GM12878 (cell line): ENCODE data around the gene USO1. TPM values are rescaled to one million over a fixed set of nuclear protein-coding genes. Genes with fewer than 3 reads are reported as not detected.

Source experiments
- ATAC-seq: fragments of 200-7000 bp; cut with Tn5 transposase; 3 replicates; pipeline ENCODE4 v1.9.1; 2020; ENCODE audit warnings: mild to moderate bottlenecking, moderate library complexity
- BruUV-seq: library from RNA; stranded (reverse); fragments of 400-500 nt; replicated peaks from 2 replicates; lab custom pipeline; 2021; lab: Mats Ljungman, UMichigan
- CTCF ChIA-PET: fragments of 300-600 bp; sonication (Branson Sonifier 250); formaldehyde crosslinking; extraction: SDS; loops from one replicate; lab custom pipeline; 2021; ENCODE audit warnings: inconsistent platforms; lab: Yijun Ruan, JAX
- POLR2A ChIA-PET: fragments of 350-600 bp; formaldehyde crosslinking; extraction: SDS; loops from one replicate; lab custom pipeline; 2021; ENCODE audit warnings: inconsistent platforms; lab: Charles Lee
- RAD21 ChIA-PET: fragments of 300-600 bp; sonication (Branson Sonifier 250); formaldehyde crosslinking; loops from one replicate; lab custom pipeline; 2023; ENCODE audit warnings: antibody characterized with exemption; ENCODE audit not compliant: unreplicated experiment; lab: Charles Lee
- SMC1A ChIA-PET: fragments of 300-600 bp; sonication (Branson Sonifier 250); formaldehyde crosslinking; loops from one replicate; lab custom pipeline; 2023; ENCODE audit not compliant: unreplicated experiment, uncharacterized antibody; lab: Charles Lee
- DNase-seq: peaks from one replicate; pipeline ENCODE4 v3.0.0-alpha.2; 2011; ENCODE audit warnings: low read depth, low spot score
- FAIRE-seq: peaks from 3 replicates; lab custom pipeline; 2011; peaks lifted over from hg19 to GRCh38; lab: Jason Lieb, UNC
- H2AFZ ChIP-seq: 2 replicates; pipeline ENCODE4 v1.6.0; 2011; ENCODE audit warnings: low read depth, low read length, control low read depth; ENCODE audit not compliant: control insufficient read depth
- H3K27ac ChIP-seq: 2 replicates; pipeline ENCODE4 v1.5.1; 2011; ENCODE audit warnings: control low read depth; ENCODE audit not compliant: control insufficient read depth, insufficient read depth
- H3K27me3 ChIP-seq, 2 experiments: replicated peaks in 1 of 2; 2 replicates each; pipeline versions ENCODE4 v1.6.0 to v1.6.1; 2011; ENCODE audit warnings: low read length in 1 of 2; ENCODE audit not compliant: control insufficient read depth in 2 of 2, insufficient read depth in 2 of 2
- H3K36me3 ChIP-seq, 2 experiments: 2 replicates each; pipeline ENCODE4 v1.5.1; 2011; ENCODE audit warnings: low read length in 1 of 2; ENCODE audit not compliant: control insufficient read depth in 2 of 2, insufficient read depth in 2 of 2
- H3K4me1 ChIP-seq: 2 replicates; pipeline ENCODE4 v1.6.1; 2011; ENCODE audit warnings: mild to moderate bottlenecking, low read length, moderate library complexity, mixed read lengths; ENCODE audit not compliant: control insufficient read depth, insufficient read depth
- H3K4me2 ChIP-seq: 2 replicates; pipeline ENCODE4 v1.6.0; 2011; ENCODE audit warnings: control low read depth; ENCODE audit not compliant: control insufficient read depth, insufficient read depth
- H3K4me3 ChIP-seq: fragments of 200-600 bp; sonication (generic); 2 replicates; pipeline ENCODE4 v1.5.1; 2016
- H3K79me2 ChIP-seq: 2 replicates; pipeline ENCODE4 v1.6.0; 2011; ENCODE audit warnings: low read length; ENCODE audit not compliant: control insufficient read depth, insufficient read depth
- H3K9ac ChIP-seq: 2 replicates; pipeline ENCODE4 v1.8.0; 2011; ENCODE audit warnings: low read length, control low read depth, mixed read lengths; ENCODE audit not compliant: control insufficient read depth, insufficient read depth
- H3K9me3 ChIP-seq: replicated peaks from 3 replicates; pipeline ENCODE4 v1.5.1; 2011; ENCODE audit warnings: mild to moderate bottlenecking, low read length; ENCODE audit not compliant: control insufficient read depth, insufficient read depth
- H4K20me1 ChIP-seq: 2 replicates; pipeline ENCODE4 v1.6.0; 2011; ENCODE audit not compliant: control insufficient read depth, insufficient read depth
- CBFB ChIP-seq: IDR thresholded peaks from 2 replicates; pipeline ENCODE4 v1.6.1; 2016; ENCODE audit warnings: antibody characterized with exemption, low read depth
- CREM ChIP-seq: IDR thresholded peaks from 2 replicates; pipeline ENCODE4 v1.6.1; 2014; ENCODE audit warnings: antibody characterized with exemption, low read depth
- E2F4 ChIP-seq: IDR thresholded peaks from 2 replicates; pipeline ENCODE4 v1.6.1; 2012; ENCODE audit warnings: low read depth, low read length, improper control_type of control experiment
- ELK1 ChIP-seq: IDR thresholded peaks from 2 replicates; pipeline ENCODE4 v1.6.1; 2012; ENCODE audit warnings: low read depth, low read length, improper control_type of control experiment
- IRF5 ChIP-seq: fragments of 450-650 bp; IDR thresholded peaks from 2 replicates; pipeline ENCODE4 v1.6.1; 2017; ENCODE audit warnings: borderline replicate concordance
- NFXL1 ChIP-seq: fragments of 450-650 bp; IDR thresholded peaks from 2 replicates; pipeline ENCODE4 v1.6.1; 2017; ENCODE audit warnings: antibody characterized with exemption, mild to moderate bottlenecking, borderline replicate concordance
- NFYA ChIP-seq: IDR thresholded peaks from 2 replicates; pipeline ENCODE4 v1.6.1; 2011; ENCODE audit warnings: low read depth, mild to moderate bottlenecking, low read length, improper control_type of control experiment, borderline replicate concordance
- NR2C2 ChIP-seq: IDR thresholded peaks from 2 replicates; pipeline ENCODE4 v1.6.1; 2011; ENCODE audit warnings: borderline replicate concordance, low read depth; ENCODE audit not compliant: control insufficient read depth, insufficient read length
- SPI1 ChIP-seq: IDR thresholded peaks from 2 replicates; pipeline ENCODE4 v1.6.1; 2011; ENCODE audit warnings: low read depth, mild to moderate bottlenecking, low read length, moderate library complexity, borderline replicate concordance; ENCODE audit not compliant: insufficient read depth
- ZBTB4 ChIP-seq: fragments of 450-650 bp; formaldehyde crosslinking; IDR thresholded peaks from 2 replicates; pipeline ENCODE4 v1.4.0; 2022; ENCODE audit warnings: mild to moderate bottlenecking, moderate library complexity
- ZNF687 ChIP-seq: fragments of 450-650 bp; IDR thresholded peaks from 2 replicates; pipeline ENCODE4 v1.6.1; 2017; ENCODE audit warnings: mild to moderate bottlenecking, moderate library complexity
- WGBS: methylation state at CpG from one replicate; pipeline ENCODE4 v1.1.6; 2016; ENCODE audit warnings: low lambda C conversion rate; ENCODE audit not compliant: insufficient replicate concordance, insufficient coverage; ENCODE audit errors: missing lambda C conversion rate; 5-methylcytosine and 5-hydroxymethylcytosine counted together
- in situ Hi-C: fragments of 300-500 bp; cut with MboI; formaldehyde crosslinking; loops from 9 replicates; pipeline ENCODE4 v1.14.3; 2018; ENCODE audit warnings: mixed read lengths
- intact Hi-C: fragments of 100-400 bp; cut with micrococcal nuclease; formaldehyde crosslinking; loops from one replicate; pipeline ENCODE4 v1.14.2; 2022; ENCODE audit not compliant: unreplicated experiment
- polyA plus RNA-seq, 11 experiments: library from polyadenylated mRNA; depleted of rRNA in 4 of 11; unstranded in 6 of 11; stranded (reverse) in 5 of 11; fragments of >200 nt; fragmentation: Nextera tagmentation in 4 of 11; fragmentation: Illumina TruSeq in 1 of 11; extraction: Ambion mirVana in 4 of 11; extraction: Trizol in 1 of 11; gene quantifications; 1 replicate in 1 of 11; 2 replicates in 10 of 11; pipeline versions ENCODE4 v1.2.1 to v1.2.3, GENCODE V29; 2011 to 2016; ENCODE audit warnings: inconsistent platforms in 2 of 11, missing spikeins in 2 of 11, low read depth in 1 of 11
- total RNA-seq, 4 experiments: library from RNA; depleted of rRNA in 3 of 4; stranded (reverse); fragments of >200 nt in 3 of 4; fragmentation: Illumina TruSeq in 1 of 4; extraction: Trizol in 1 of 4; gene quantifications; 2 replicates each; pipeline versions ENCODE4 v1.2.1 to v1.2.3, GENCODE V29; 2013 to 2021

Gene USO1
- total and polyA plus RNA-seq, 10 of the 15 experiments (the other 5 are each of a cell fraction or from before 2014, with no cell fraction given) = 19.4 to 79.7 (median 59.6) TPM

- Histone ChIP-seq H3K4me3 (no peak overlapping the region), H3K27ac (no peak overlapping the region), H4K20me1 (no peaks in the 10 kb centered on the region), H3K4me2 (no peak overlapping the region), H2AFZ (no peak overlapping the region), H3K79me2 (no peaks in the 10 kb centered on the region), H3K36me3 (peaks cover 2 to 14% of the 10 kb centered on the region in 2 experiments; a peak in 3 of 4 replicates), H3K27me3 (no peaks in the 10 kb centered on the region), H3K9ac (no peak overlapping the region), H3K9me3 (no peaks in the 10 kb centered on the region), H3K4me1 (no peaks in the 10 kb centered on the region)
- WGBS = 100% methylated on average over 2 of the region's 2 CpGs
- FAIRE-seq = no peak
- POLR2A ChIA-PET = no interaction called here
- CTCF ChIA-PET = interaction anchor here (0.6 kb wide), 1 partner anchor 81 kb away, joined by 3 read pairs; no protein-coding TSS in a partner anchor
- BruUV-seq = no TSS peak
- DNase-seq = no peak
- ATAC-seq = no peak
- SMC1A ChIA-PET = no interaction called here
- RAD21 ChIA-PET = no interaction called here
- intact Hi-C loops (no loop called here), in situ Hi-C loops (no loop called here)
- TF ChIP-seq ZBTB4 (CRISPR knock-in tag) (no peak), SPI1 (no peak), IRF5 (no peak), CREM (no peak), CBFB (no peak), NFXL1 (no peak), NR2C2 (no peak), E2F4 (no peak), ELK1 (no peak), NFYA (no peak), ZNF687 (no peak)
Measured at GRCh38 chr4:75817901-75818300, 93.5 kb downstream of the USO1 start.
